ENCODE results near the gene ZSWIM1.

GRCh38 chr20:45890985-45891983 lies 10.3 kb downstream of the ZSWIM1 start, which contains the start of the genes CTSA and NEURL2:
- TF ChIP-seq CTCF (IDR thresholded peaks at IDR 0.05; ENCODE audit: low read length) (no peak), EZH2 (optimal IDR thresholded peaks at IDR 0.05; ENCODE audit: low read depth, low read length) (no peak)
